GM18507 (cell line): ENCODE results near the gene IL25.

ENCODE experiments used
- DNase-seq: peaks from one replicate; pipeline ENCODE4 v3.0.0; 2011; ENCODE audit warnings: low read depth; ENCODE audit not compliant: insufficient read length; ENCODE audit errors: extremely low spot score
- FAIRE-seq: peaks from 2 replicates; lab custom pipeline; 2011; peaks lifted over from hg19 to GRCh38; lab: Jason Lieb, UNC

IL25 gene

GRCh38 chr14:23352506-23353432 is 19.8 kb upstream of the IL25 start, which contains the start of gene SLC22A17:
Gene SLC22A17 (minus strand): TSS chr14:23352887.
- no peak for DNase-seq
- FAIRE-seq, result no peak

DNA sequence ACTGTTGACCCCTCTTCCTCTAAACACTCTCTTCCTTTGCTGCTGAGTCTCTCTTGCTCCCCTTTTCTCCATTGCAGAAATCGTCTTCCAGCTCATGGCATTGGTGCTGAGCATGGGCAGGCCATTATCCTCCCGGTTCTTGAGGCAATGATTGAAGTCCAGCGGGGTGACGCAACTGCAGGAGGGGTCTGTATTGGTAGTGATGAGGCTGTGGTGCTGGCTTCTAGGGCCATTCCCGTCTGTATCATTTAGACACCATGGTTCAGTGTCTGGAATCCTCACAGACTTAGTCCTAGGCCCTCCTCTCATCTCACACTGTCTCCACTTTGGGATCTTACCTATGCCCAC is 19.2 kb upstream of the IL25 start:
- FAIRE-seq, result no peak
- no peak for DNase-seq

GRCh38 chr14:23354990-23355389 is 17.6 kb upstream of the IL25 start:
- DNase-seq (no peak), FAIRE-seq (no peak)

DNA sequence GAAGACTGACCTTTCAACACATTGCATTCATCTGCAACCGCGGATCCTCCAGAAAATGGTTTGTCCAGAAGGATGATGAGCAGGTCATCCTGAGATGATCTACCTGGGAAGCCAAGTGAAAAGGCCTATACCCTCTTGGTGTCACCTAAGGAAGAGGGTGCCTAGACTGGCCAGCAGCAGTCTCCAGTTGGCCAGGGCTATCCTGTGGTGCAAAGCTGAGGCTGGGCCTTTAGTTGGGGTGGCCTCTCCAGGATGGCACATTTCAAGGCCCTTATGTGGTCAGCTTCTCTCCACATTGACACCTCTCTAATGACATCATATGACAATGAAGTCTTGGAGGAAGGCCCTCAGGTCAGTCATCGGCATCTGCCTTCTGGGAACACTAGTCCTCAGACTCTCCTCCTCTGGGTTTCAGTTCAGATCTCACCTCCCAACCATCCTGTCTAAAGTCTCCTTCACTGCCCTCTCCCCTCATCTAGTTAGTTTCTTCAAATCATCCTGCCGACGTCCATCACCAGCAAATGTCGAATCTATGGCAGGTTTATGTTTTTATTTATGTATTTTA is 16.7 kb upstream of the IL25 start:
- FAIRE-seq, result no peak

DNA sequence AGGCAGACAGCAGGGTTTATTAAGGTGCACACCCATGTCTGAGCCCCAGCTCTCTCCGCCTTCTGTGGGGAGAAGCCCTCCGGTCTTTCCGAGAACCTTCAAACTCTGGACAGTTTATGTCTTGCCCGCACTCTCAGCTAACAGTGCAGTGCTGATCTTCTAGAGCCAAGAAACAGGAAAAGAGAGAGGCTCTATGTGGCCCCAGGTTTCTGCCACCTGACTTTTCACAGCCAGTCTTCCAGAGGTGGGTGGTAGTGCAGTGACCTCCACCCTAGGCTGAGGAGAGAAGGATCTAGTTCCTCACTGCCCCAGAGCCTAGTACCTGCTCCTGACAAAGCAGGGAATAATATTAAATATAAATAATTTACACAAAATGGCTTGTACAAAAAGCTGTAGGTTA is 15.9 kb upstream of the IL25 start:
- DNase-seq, result no peak
- no peak for FAIRE-seq

More for the DNA sequence above, 16.7 kb upstream of the IL25 start:
- DNase-seq, result no peak

GRCh38 chr14:23357261-23357660 is 15.3 kb upstream of the IL25 start:
- DNase-seq (no peak), FAIRE-seq (no peak)

DNA sequence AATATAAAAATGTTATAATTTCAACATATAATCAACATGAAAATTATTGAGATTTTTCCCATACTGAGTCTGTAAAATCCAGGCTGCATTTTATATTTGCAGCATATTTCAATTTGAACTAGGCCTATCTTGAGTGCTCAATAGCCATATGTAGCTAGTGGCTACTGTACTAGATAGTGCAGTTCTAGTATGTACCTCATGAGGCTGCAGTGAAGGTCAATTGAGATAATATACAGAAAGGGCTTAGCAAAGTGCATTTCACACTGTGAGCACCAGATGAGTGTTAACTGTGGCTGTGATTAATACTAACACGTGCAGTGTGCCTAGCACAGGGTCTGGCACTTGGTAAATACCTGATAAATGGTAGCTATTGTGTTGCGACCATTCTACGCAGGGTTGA is 14.6 kb upstream of the IL25 start:
- FAIRE-seq (no peak), DNase-seq (no peak)

- FAIRE-seq (no peak), DNase-seq (no peak)
Measured at GRCh38 chr14:23358553-23359166, 13.9 kb upstream of the IL25 start.

DNA sequence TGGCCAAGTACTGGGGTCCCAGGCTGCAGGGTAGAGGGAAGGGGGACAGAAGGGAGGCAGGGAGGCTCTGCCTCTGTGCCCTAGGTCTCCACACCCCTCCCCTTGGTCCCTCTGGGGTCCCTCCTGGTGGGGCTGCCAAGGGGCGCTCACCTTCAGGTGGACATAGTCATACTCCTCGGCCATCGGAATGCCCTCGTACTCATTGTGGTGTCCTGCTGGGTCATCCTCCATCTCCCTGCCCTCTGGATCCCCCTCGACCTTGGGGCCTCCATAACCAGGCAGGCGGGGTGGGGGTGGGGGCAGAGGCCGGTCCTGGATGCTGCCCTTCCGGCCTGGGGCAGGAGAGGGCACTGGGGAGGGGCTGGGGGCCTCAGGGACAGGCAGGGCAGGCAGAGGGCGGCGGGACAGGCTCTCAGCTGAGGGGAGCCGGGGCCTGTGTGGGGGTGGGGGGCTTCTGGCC is 13.4 kb upstream of the IL25 start:
- FAIRE-seq (no peak), DNase-seq (no peak)

- FAIRE-seq (no peak), DNase-seq (no peak)
Measured at GRCh38 chr14:23359722-23360447, 12.7 kb upstream of the IL25 start.

- DNase-seq (no peak), FAIRE-seq (no peak)
Measured at GRCh38 chr14:23360496-23360895, 12.1 kb upstream of the IL25 start.

- DNase-seq (no peak), FAIRE-seq (no peak)
Measured at GRCh38 chr14:23361320-23361719, 11.3 kb upstream of the IL25 start.

DNA sequence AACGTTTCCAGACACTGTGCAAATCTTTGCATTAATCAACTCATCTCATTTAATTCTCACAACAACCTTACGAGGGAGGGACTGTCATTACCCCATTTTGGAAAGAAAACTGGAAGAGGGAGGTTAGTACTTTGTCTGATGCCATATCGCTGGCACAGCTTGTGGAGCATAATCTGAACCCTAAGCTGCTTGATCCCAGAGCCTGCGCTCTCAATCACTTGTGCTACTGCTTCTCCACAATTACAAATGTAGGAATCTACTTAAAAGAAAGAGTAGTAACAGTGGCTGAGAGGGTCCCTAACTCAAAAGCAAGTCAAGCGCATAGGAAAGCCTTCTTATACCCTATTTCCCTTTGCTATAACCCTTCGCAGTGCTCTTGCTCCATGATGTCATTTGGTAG is 10.8 kb upstream of the IL25 start:
- DNase-seq (no peak), FAIRE-seq (no peak)

- FAIRE-seq (no peak), DNase-seq (no peak)
Measured at GRCh38 chr14:23362200-23362599, 10.4 kb upstream of the IL25 start.

GRCh38 chr14:23364164-23365035 is 8.2 kb upstream of the IL25 start:
- no peak for DNase-seq
- no peak for FAIRE-seq

DNA sequence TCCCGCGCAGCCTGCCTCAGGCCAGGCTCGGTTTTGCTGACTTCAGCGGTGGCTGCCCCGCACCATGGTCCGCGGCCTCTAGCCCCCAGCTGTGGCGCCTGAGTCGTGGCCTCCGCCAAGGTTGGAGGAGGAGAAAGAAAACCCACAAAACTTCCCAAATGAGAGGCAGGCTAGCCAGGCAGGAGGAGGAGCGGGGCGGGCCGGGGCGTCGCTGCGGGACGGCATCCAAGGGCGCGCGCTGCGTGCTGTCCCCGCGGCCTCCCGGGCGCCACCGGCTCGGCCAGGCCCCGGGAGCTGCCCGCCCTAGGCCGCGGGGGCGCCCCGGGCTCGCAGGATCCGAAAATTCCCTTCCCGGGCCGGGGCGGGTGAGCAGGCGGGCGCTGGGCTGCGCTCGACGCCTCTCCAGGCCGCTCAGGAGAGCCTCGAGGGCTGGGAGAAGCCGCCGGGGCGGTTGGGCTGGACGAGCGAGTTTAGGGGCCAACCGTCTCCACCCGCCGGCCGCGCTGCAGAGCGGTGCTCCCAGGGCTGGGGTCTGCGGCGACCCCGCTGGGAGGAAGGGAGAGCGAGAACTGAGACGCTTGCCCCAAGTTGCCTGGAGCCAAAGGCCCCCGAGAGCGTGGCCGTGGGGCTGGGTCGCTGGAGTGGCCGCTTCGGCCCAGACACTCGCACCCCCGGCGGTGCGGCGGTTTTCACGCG is 7.4 kb upstream of the IL25 start, which contains the start of gene EFS:
Gene EFS (minus strand): TSS at position 137 of the 696 bp plus-strand sequence. CDS start 147 bp downstream, outside the sequence.
- FAIRE-seq (no peak), DNase-seq (no peak)

GRCh38 chr14:23365732-23366425 is 6.7 kb upstream of the IL25 start:
- FAIRE-seq (no peak), DNase-seq (no peak)

- DNase-seq (no peak), FAIRE-seq (no peak)
Measured at GRCh38 chr14:23366426-23366921, 6.1 kb upstream of the IL25 start.
